ENCODE data around the gene JUNB. TPM values are rescaled to one million over a fixed set of nuclear protein-coding genes. Genes with fewer than 3 reads are reported as not detected.

Gene JUNB
- total RNA-seq, 1 experiment from 2014 or later: 16.4 TPM

- TF ChIP-seq CTCF (IDR thresholded peaks at IDR 0.05; ENCODE audit: insufficient read depth in 1 of 2, low read depth in 1 of 2, low read length in 1 of 2, severe bottlenecking in 1 of 2, unreplicated experiment in 1 of 2): no peak
- H3K4me3 ChIP-seq (ENCODE audit: low read depth, low read length): no peak overlapping the region
- peaks cover 43% of the 10 kb centered on the region for H3K4me1 ChIP-seq
- POLR2A ChIA-PET: no interaction called here
- no peaks in the 10 kb centered on the region for H3K27me3 ChIP-seq (replicated peaks; ENCODE audit: control insufficient read depth, insufficient read depth, low read length)
- Mint-ChIP-seq H3K36me3 (ENCODE audit: insufficient read depth, unreplicated experiment) (peaks cover 22% of the 10 kb centered on the region), H3K4me3 (ENCODE audit: unreplicated experiment) (no peak overlapping the region), H3K27me3 (ENCODE audit: insufficient read depth, unreplicated experiment) (no peaks in the 10 kb centered on the region), H3K4me1 (ENCODE audit: low read depth, unreplicated experiment) (peaks cover 21% of the 10 kb centered on the region), H3K27ac (ENCODE audit: unreplicated experiment) (no peak overlapping the region), H3K9me3 (ENCODE audit: unreplicated experiment) (no peaks in the 10 kb centered on the region)
- CTCF ChIA-PET: no interaction called here
- intact Hi-C loops (cut with micrococcal nuclease; ENCODE audit: unreplicated experiment): no loop called here
- no peaks in the 10 kb centered on the region for H3K36me3 ChIP-seq (ENCODE audit: control insufficient read depth, insufficient read depth, low read length)
- no peak for DNase-seq
- BruUV-seq (replicated peaks): no TSS peak
- H3K9me3 ChIP-seq: no peaks in the 10 kb centered on the region
These were observed 3.8 kb upstream of the JUNB start for GRCh38 chr19:12787458-12787857.

- CTCF ChIA-PET: interaction anchor here (0.6 to 1.5 kb wide), 2 partner anchors 11 to 39 kb away, joined by 6 to 9 read pairs; no protein-coding TSS in a partner anchor
- peaks cover 29% of the 10 kb centered on the region for H3K36me3 Mint-ChIP-seq (ENCODE audit: insufficient read depth, unreplicated experiment)
- TF ChIP-seq CTCF (IDR thresholded peaks at IDR 0.05; ENCODE audit: insufficient read depth in 1 of 2, low read depth in 1 of 2, low read length in 1 of 2, severe bottlenecking in 1 of 2, unreplicated experiment in 1 of 2): no peak
- H3K4me3 ChIP-seq (ENCODE audit: low read depth, low read length): peak overlapping the region; percentile 41; the same call in 1 of the 2 replicates
- intact Hi-C loops (cut with micrococcal nuclease; ENCODE audit: unreplicated experiment): no loop called here
- no peaks in the 10 kb centered on the region for H3K9me3 Mint-ChIP-seq (ENCODE audit: unreplicated experiment)
- no peak for DNase-seq
- H3K27me3 Mint-ChIP-seq (ENCODE audit: insufficient read depth, unreplicated experiment): no peaks in the 10 kb centered on the region
- H3K9me3 ChIP-seq: no peaks in the 10 kb centered on the region
- POLR2A ChIA-PET: interaction anchor here (0.9 kb wide), 1 partner anchor 14 kb away, joined by 3 read pairs; no protein-coding TSS in a partner anchor
- H3K4me1 Mint-ChIP-seq (ENCODE audit: low read depth, unreplicated experiment): peaks cover 21% of the 10 kb centered on the region
- H3K4me3 Mint-ChIP-seq (ENCODE audit: unreplicated experiment): peak overlapping the region; percentile 78
- no peaks in the 10 kb centered on the region for H3K27me3 ChIP-seq (replicated peaks; ENCODE audit: control insufficient read depth, insufficient read depth, low read length)
- H3K36me3 ChIP-seq (ENCODE audit: control insufficient read depth, insufficient read depth, low read length): no peaks in the 10 kb centered on the region
- H3K27ac Mint-ChIP-seq (ENCODE audit: unreplicated experiment): peak overlapping the region; percentile 90
- no TSS peak for BruUV-seq (replicated peaks)
- peaks cover 43% of the 10 kb centered on the region for H3K4me1 ChIP-seq
These were observed 3.1 kb upstream of the JUNB start for GRCh38 chr19:12788042-12788681.

- H3K27me3 Mint-ChIP-seq (ENCODE audit: insufficient read depth, unreplicated experiment): no peaks in the 10 kb centered on the region
- H3K36me3 ChIP-seq (ENCODE audit: control insufficient read depth, insufficient read depth, low read length): no peaks in the 10 kb centered on the region
- TSS peak; percentile 29 for BruUV-seq (replicated peaks)
- no peaks in the 10 kb centered on the region for H3K9me3 Mint-ChIP-seq (ENCODE audit: unreplicated experiment)
- peaks cover 21% of the 10 kb centered on the region for H3K4me1 Mint-ChIP-seq (ENCODE audit: low read depth, unreplicated experiment)
- no peaks in the 10 kb centered on the region for H3K27me3 ChIP-seq (replicated peaks; ENCODE audit: control insufficient read depth, insufficient read depth, low read length)
- H3K9me3 ChIP-seq: no peaks in the 10 kb centered on the region
- POLR2A ChIA-PET: interaction anchor here (0.9 to 1.0 kb wide), 3 partner anchors 10 to 52 kb away, joined by 3 to 4 read pairs (median 3); partner anchors contain the start of gene GET3
- DNase-seq: no peak
- H3K36me3 Mint-ChIP-seq (ENCODE audit: insufficient read depth, unreplicated experiment): peaks cover 34% of the 10 kb centered on the region
- H3K4me3 ChIP-seq (ENCODE audit: low read depth, low read length): peak overlapping the region; percentile 41
- intact Hi-C loops (cut with micrococcal nuclease; ENCODE audit: unreplicated experiment): no loop called here
- CTCF ChIA-PET: interaction anchor here (0.6 to 1.5 kb wide), 4 partner anchors 11 to 39 kb away, joined by 3 to 9 read pairs (median 4); partner anchors contain the start of gene HOOK2
- TF ChIP-seq CTCF (IDR thresholded peaks at IDR 0.05; ENCODE audit: insufficient read depth in 1 of 2, low read depth in 1 of 2, low read length in 1 of 2, severe bottlenecking in 1 of 2, unreplicated experiment in 1 of 2): no peak
- peaks cover 39% of the 10 kb centered on the region for H3K4me1 ChIP-seq
- peak overlapping the region; percentile 78 for H3K4me3 Mint-ChIP-seq (ENCODE audit: unreplicated experiment)
- peak overlapping the region; percentile 90 for H3K27ac Mint-ChIP-seq (ENCODE audit: unreplicated experiment)
These were observed 2.6 kb upstream of the JUNB start for GRCh38 chr19:12788682-12789097.
